HG02610 (cell line): ENCODE measurements around the gene ELOVL2.
A peak's percentile ranks its signal among the peaks of the same experiment; 100 is the strongest.

Experiments
- ATAC-seq: cut with Tn5 transposase; IDR thresholded peaks from one replicate; pipeline ENCODE4 v1.9.1; 2021; ENCODE audit warnings: mild to moderate bottlenecking, moderate library complexity; ENCODE audit not compliant: unreplicated experiment

The ELOVL2 gene

GRCh38 chr6:11058406-11058805 is 14.3 kb upstream of the ELOVL2 start:
- ATAC-seq = no peak

DNA sequence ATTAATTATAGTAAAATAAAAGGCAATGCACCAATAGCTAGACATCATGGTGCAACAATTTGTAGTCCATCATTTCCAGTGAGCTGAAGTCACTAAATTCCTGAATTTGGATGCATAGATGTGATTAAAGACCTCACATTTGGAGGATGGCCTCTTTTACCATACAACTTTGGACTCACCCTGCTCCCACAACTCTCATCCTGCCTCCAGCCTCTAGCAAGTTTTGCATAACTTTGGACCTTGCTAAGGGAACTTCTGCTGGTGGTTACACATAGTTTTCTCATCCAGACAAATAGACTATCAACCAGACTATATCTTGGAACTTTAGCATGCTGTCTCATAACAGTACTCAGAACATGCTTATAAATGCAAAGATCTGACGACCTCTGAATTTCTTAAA is 12.8 kb upstream of the ELOVL2 start:
- ATAC-seq = no peak

DNA sequence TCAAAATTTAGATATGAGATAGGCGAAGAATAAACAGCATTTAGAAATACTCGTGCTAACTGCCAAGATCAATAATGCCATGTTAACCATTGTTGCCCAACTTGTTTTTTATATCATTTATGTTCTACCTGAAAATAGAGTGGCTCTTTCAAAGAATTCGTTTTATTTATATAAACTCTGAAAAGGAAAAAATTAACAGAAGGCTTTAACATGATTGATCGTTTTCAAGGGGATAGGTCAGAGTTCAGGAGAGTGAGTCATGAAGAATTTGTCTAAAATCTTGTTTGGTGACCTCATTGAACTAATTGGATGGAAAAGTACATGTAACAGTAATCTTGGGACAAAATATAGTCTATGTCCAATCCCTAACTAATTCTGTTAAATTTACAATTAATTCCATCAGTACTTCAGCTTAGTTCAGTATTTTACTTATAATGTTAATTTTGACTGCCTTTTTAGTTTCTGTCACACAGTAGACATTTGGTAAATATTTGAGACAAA is 11.1 kb upstream of the ELOVL2 start:
- ATAC-seq = no peak

GRCh38 chr6:11054722-11055121 is 10.6 kb upstream of the ELOVL2 start:
- ATAC-seq = no peak

- no peak for ATAC-seq
These were observed 9.2 kb upstream of the ELOVL2 start for GRCh38 chr6:11053307-11053706.

DNA sequence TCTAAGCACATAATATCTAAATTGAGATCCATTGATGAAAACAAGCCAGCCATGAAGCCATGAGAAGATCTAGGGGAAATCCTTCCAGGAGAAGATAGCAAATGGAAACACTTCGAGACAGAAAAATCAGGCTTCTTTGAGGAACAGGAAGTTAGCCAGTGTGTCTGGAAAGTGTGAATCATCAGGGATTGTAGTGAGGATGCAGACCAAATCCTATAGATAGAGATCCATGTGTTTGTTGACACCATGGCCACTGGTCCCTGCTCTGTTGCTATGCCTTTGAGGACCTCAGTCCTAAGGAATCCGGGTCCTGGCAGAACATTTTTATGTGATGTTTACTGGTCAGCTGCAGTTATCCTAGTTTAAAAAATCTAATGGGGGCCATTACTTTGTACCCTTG is 6.6 kb upstream of the ELOVL2 start:
- no peak for ATAC-seq

DNA sequence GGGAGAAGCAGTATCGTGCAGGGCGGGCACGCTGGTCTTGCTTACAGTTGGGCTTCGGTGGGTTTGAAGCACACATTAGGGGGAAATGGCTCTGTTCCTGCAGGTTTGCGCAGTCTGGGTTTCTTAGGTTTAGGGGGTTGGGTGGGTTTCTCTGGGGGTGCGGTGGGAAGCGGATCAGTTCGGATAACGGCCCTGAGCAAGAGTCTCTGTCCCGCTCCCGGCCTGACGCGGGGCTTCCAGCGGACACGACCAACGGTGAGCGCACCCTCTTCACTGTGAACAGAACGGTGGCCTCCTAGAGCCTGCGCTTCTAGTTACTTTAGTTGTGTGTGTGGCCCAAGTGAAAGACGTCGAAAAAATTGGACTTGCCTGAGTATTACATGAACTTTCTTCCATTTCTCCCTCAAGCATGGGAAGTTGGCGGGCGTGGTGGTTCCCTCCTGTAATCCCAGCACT is 635 bp upstream of the ELOVL2 start:
- ATAC-seq = no peak

- ATAC-seq = no peak
These were observed 636 bp downstream of the ELOVL2 start for GRCh38 chr6:11043378-11043960.

- ATAC-seq = no peak
These were observed 1.2 kb downstream of the ELOVL2 start for GRCh38 chr6:11042750-11043377.

GRCh38 chr6:11042025-11042749 is 1.9 kb downstream of the ELOVL2 start:
- ATAC-seq = no peak

- ATAC-seq = no peak
These were observed 4.0 kb downstream of the ELOVL2 start for GRCh38 chr6:11040134-11040533.

DNA sequence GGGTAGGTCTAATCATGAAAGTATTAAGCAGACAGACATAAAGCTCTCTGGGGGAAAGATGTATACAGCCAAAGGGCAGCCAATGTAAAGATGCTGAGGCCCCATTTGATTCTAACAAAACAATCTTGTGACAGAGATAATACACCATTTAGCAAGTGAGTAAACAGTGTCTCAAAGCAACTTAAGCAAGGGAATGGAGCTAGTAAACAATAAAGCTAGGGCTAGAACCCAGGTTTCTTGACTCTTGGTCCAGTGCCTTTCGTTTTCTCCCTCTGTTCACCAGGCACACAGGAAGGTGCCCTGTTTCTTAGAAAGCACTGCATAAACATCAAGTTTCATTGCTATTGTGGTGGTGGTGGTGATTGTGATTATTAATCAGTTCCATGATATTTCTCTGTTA is 5.1 kb downstream of the ELOVL2 start:
- no peak for ATAC-seq

DNA sequence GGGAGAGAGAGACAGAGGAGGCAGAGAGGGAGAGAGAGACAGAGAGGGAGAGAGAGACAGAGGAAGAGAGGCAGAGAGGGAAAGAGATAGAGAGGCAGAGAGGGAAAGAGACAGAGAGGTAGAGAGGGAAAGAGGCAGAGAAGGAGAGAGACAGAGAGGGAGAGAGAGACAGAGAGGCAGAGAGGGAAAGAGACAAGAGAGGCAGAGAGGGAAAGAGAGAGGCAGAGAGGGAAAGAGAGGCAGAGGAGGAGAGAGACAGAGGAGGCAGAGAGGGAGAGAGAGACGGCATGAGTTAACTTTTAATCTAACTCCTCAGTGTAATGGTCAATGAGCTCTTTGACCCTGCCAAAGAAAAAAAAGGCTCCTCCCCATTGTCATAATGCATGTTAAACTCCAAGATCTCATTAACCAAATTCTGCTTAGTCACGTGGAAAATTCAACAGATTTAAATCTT is 7.1 kb downstream of the ELOVL2 start:
- ATAC-seq = no peak

- ATAC-seq = no peak
These were observed 7.8 kb downstream of the ELOVL2 start for GRCh38 chr6:11036351-11036740.

- ATAC-seq = no peak
These were observed 8.3 kb downstream of the ELOVL2 start for GRCh38 chr6:11035616-11036350.

DNA sequence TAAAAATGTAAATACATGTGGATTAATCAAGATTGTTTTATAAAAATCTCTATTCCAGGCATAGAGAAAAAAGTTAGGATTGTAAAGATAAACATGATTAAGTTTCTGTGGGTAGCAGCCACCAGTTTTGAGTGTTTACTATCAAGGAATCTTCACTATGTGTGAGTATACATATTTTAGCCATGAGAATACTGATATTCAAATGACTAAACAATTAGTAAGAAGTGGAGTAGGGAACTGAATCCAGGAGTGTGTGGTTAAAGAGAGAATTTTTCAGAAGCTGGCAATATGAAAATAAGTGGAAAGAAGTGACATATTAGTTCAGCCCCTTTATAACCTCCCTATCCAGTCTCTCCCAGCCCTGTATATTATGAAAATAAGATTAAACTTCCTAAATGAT is 10.3 kb downstream of the ELOVL2 start:
- ATAC-seq = no peak

DNA sequence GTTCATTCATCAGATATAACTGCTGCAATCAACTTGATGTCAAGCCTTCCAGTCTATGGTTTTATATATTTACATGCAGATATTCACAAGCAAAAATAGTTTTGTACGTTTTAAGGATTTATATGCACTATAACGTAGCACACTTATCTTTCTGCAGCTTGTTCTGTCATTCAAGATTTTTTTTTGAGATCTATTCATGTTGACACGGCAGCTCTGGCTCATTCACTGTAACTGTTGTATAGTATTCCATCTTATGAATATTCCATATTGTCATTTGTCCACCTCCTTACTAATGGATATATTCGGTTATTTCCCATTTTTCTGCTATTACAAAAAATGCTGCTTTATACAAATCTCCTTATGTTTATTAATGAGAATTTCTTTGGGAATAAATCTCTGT is 13.2 kb downstream of the ELOVL2 start:
- no peak for ATAC-seq

GRCh38 chr6:11028959-11029358 is 15.1 kb downstream of the ELOVL2 start:
- ATAC-seq = no peak

DNA sequence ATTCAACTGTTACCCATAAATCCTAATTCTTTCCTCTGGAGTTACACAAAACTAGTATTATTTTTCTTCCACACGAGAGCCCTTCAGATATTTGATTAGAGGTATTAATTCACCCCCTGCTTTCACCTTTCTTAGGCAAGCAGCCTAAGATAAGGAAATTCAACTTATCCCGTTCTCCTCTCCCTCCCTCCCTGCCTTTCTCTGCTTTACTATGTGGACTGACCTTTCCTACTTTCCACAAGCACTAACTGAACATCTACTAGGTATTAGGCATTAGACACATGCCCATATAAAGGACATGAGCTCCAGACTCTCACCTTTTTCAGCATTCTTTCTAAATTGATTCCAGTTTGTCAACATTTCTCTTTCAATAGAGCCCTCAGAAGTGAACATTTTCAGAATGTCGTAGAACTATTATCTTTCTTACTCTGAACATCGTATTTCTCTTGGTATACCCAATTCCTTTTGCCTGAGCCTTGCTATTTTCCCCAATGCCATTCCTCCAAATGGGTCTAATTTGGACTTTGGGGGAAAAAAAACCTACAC is 16.5 kb downstream of the ELOVL2 start:
- ATAC-seq = no peak

DNA sequence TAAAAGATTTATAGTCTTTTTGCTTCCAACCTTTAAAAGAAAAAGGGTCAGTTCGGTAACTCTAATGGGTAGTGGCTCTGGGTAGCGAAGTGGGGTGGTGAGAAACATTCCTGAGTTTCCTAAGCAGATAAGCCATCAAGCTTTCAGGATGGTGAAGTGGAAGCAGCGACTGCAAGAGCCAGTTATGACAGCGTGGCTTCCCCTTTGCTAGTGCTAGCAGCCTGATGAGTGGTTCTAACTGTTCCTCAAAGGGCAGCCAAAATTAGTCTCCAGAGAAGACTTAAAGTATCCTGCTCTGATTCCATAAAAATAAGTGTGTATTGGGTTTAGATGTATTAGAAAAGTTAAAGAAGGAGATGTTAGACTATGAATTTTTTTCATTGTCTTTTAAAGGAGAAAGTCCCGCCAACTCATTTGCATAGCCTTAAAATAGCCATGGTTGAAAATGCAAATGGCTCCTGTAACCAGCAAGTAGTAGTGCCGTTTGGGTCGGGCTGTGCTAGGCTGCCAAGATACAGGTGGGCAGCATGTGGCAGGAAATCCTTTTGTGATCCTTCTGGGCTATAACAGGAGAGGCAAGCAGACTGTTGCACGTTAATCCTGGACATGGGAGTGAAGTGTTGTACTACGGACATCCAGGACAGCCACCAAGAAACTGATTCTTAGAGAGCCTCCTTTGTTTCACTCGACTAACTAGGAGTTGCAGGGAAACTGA is 18.0 kb downstream of the ELOVL2 start:
- peak; percentile 66 for ATAC-seq
